BJ (cell line): Measurements from ENCODE around the gene ATP8B3. TPM values are rescaled to one million over a fixed set of nuclear protein-coding genes. Genes with fewer than 3 reads are reported as not detected.

Experiments used
- CTCF ChIA-PET: fragments of 350-600 bp; formaldehyde crosslinking; extraction: SDS; loops from one replicate; lab custom pipeline; 2021; ENCODE audit warnings: antibody characterized with exemption, inconsistent platforms; lab: Yijun Ruan, JAX
- POLR2A ChIA-PET: fragments of 300-600 bp; sonication (Branson Sonifier 250); formaldehyde crosslinking; extraction: SDS; loops from one replicate; lab custom pipeline; 2021; ENCODE audit warnings: antibody characterized with exemption; lab: Charles Lee
- DNase-seq: peaks from one replicate; pipeline ENCODE4 v3.0.0-alpha.2; 2011; ENCODE audit warnings: low read depth
- H3K27me3 ChIP-seq: 2 replicates; pipeline ENCODE4 v1.6.0; 2011; ENCODE audit warnings: low read length; ENCODE audit not compliant: control insufficient read depth, insufficient read depth
- H3K36me3 ChIP-seq: 2 replicates; pipeline ENCODE4 v1.5.1; 2011; ENCODE audit warnings: low read length; ENCODE audit not compliant: control insufficient read depth, insufficient read depth
- H3K4me3 ChIP-seq: 2 replicates; pipeline ENCODE4 v1.5.1; 2011; ENCODE audit warnings: low read depth, mild to moderate bottlenecking, control low read depth, low read length
- polyA plus RNA-seq: library from polyadenylated mRNA; depleted of rRNA; stranded (reverse); fragments of >200 nt; gene quantifications from 2 replicates; pipeline ENCODE4 v1.2.3, GENCODE V29; 2011
- TF ChIP-seq, protein P1 (sequence below): IDR thresholded peaks from 2 replicates; pipeline ENCODE4 v1.5.1; 2011; ENCODE audit warnings: low read depth, mild to moderate bottlenecking, control low read depth, inconsistent platforms, low read length, moderate library complexity; ENCODE audit not compliant: insufficient read depth

The ATP8B3 gene
- polyA plus RNA-seq, 1 experiment: 4.6 TPM

DNA sequence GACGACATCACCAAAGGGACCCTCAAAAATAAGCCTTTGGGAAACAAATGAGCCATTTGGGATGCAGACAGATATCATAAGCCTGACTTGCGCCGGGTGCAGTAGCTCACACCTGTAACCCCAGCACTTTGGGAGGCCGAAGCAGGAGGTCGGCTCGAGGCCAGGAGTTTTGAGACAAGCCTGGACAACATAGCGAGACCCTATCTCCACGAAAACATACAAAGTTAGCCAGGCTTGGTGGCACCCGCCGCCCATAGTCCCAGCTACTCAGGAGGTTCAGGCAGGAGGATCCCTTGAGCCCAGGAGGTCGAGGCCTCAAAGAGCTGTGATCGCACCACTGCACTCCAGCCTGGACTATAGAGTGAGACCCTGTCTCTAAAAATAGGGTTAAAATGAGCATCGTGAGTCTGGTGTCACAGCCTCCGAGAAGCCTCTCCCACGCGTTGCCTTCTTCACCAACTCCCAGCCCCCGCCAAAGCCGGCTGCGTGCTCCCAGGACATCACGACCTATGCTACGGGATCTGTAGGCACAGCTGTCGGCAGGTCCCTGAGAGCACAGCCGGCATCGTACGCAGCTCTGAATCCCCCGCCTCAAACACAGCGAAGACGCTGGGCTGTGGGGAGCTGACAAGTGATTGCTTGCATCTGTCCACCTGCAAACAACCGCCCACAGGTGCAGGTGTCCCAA lies 34.6 kb upstream of the ATP8B3 start:
- no peaks in the 10 kb centered on the region for H3K27me3 ChIP-seq
- H3K36me3 ChIP-seq: peaks cover 3% of the 10 kb centered on the region
- POLR2A ChIA-PET: no interaction called here
- peak overlapping the region; percentile 91 for H3K4me3 ChIP-seq
- no peak for DNase-seq
- CTCF ChIA-PET: interaction anchor here (0.6 to 2.6 kb wide), 4 partner anchors 9 to 33 kb away, joined by 3 to 19 read pairs (median 6); no protein-coding TSS in a partner anchor
- TF ChIP-seq, protein P1, sequence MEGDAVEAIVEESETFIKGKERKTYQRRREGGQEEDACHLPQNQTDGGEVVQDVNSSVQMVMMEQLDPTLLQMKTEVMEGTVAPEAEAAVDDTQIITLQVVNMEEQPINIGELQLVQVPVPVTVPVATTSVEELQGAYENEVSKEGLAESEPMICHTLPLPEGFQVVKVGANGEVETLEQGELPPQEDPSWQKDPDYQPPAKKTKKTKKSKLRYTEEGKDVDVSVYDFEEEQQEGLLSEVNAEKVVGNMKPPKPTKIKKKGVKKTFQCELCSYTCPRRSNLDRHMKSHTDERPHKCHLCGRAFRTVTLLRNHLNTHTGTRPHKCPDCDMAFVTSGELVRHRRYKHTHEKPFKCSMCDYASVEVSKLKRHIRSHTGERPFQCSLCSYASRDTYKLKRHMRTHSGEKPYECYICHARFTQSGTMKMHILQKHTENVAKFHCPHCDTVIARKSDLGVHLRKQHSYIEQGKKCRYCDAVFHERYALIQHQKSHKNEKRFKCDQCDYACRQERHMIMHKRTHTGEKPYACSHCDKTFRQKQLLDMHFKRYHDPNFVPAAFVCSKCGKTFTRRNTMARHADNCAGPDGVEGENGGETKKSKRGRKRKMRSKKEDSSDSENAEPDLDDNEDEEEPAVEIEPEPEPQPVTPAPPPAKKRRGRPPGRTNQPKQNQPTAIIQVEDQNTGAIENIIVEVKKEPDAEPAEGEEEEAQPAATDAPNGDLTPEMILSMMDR: no peak

DNA sequence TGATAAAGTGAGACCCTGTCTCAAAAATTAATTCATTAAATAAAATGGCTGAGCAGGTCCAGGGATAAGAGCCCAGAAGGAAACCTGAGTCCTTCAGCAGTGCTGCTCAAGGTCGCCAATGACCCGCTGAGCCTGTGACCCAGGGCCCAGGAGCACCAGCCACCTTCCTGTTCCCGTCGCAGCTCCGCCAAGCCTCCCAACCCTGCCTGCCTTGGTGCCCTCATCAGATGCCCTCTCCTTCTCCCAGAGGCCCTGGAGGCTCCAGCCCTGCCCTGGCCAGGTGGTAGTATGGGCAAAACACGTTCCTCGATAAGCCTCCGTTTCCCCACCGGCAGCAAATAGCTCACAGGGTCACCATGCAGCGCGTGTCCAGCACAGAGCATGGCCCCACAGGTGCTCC lies 33.6 kb upstream of the ATP8B3 start:
- POLR2A ChIA-PET: no interaction called here
- TF ChIP-seq, protein P1: no peak
- peaks cover 2% of the 10 kb centered on the region for H3K36me3 ChIP-seq
- H3K4me3 ChIP-seq: no peak overlapping the region
- no peak for DNase-seq
- CTCF ChIA-PET: interaction anchor here (1.1 to 2.6 kb wide), 4 partner anchors 8 to 32 kb away, joined by 3 to 19 read pairs (median 6); no protein-coding TSS in a partner anchor
- no peaks in the 10 kb centered on the region for H3K27me3 ChIP-seq

DNA sequence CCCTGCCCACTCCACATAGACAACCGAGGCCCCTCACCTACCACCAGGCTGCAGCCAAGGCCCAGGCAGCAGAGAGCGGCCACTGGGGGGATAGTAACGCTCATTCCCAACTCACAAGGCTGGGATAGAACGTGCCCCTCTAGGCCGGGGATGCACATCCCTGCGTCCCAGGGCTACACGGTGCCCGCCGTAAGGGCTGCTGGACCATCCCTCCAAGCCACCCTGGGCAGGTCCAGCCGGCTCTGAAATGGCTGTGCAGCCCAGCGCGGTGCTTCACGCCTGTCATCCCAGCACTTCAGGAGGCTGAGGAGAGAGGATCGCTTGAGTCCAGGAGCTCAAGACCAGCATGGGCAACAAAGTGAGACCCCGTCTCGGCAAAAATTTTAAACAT lies 33.0 kb upstream of the ATP8B3 start:
- no peaks in the 10 kb centered on the region for H3K27me3 ChIP-seq
- no peak for DNase-seq
- peaks cover 2% of the 10 kb centered on the region for H3K36me3 ChIP-seq
- TF ChIP-seq, protein P1: no peak
- CTCF ChIA-PET: interaction anchor here (1.1 to 2.6 kb wide), 2 partner anchors 10 to 19 kb away, joined by 3 to 7 read pairs; no protein-coding TSS in a partner anchor
- POLR2A ChIA-PET: no interaction called here
- H3K4me3 ChIP-seq: no peak overlapping the region

DNA sequence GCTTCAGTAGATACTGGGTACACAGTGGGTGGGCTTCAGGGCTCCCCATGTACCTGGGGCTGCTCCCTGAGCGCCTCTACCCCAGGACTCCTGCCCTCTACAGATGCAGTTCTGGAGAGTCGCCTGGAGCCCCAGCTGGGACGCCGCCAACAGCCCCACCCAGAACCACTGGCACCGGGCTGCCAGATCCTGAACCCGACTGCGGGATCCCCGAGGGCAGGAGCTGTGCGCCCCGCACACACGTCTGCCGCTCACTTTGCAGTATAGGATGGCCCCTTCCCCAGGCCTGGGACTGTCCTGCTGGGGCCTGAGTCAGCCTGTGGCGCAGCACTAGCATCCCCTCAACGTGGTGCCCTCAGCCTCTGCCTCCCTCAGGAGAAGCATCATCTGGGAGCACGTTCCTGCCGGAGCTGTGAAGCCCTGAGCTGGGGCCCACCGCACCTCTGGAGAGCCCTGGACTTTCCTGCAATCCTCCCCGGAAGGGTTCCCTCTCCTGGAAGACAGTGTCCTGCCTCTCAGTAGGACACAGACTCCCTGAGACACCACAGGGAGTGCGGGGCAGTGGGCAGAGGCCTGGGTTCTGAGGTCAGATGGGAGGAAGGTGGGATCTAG lies 32.5 kb upstream of the ATP8B3 start:
- ChIA-PET POLR2A (no interaction called here), CTCF (interaction anchor here (0.5 to 7.8 kb wide), 3 partner anchors 15 to 19 kb away, joined by 3 to 79 read pairs (median 5); no protein-coding TSS in a partner anchor)
- Histone ChIP-seq H3K27me3 (no peaks in the 10 kb centered on the region), H3K36me3 (peaks cover 2% of the 10 kb centered on the region), H3K4me3 (no peak overlapping the region)
- TF ChIP-seq, protein P1: no peak
- no peak for DNase-seq
